Sigmoid colon (tissue), 7 donors: ENCODE results near the gene SUGCT. TPM values are rescaled to one million over a fixed set of nuclear protein-coding genes. Genes with fewer than 3 reads are reported as not detected.
A peak's percentile ranks its signal among the peaks of the same experiment; 100 is the strongest.

Experiments used
- DNase-seq: peaks from one replicate; pipeline ENCODE4 v3.0.0-alpha.2; 2019
- H3K27ac ChIP-seq, 4 donors: fragments of 200-600 bp; sonication (generic); one replicate each; pipeline ENCODE4 v1.5.1; 2016 to 2019; ENCODE audit warnings: mild to moderate bottlenecking in 1 of 4
- H3K27me3 ChIP-seq, 3 donors: fragments of 200-600 bp; sonication (generic); one replicate each; pipeline ENCODE4 v1.5.1; 2019; ENCODE audit warnings: mild to moderate bottlenecking in 1 of 3
- H3K36me3 ChIP-seq, 4 donors: fragments of 200-600 bp; sonication (generic); one replicate each; pipeline ENCODE4 v1.5.1; 2016 to 2019
- H3K4me1 ChIP-seq, 4 donors: fragments of 200-600 bp; sonication (generic); one replicate each; pipeline ENCODE4 v1.5.1; 2017 to 2019
- H3K4me3 ChIP-seq, 4 donors: fragments of 200-600 bp; sonication (generic); one replicate each; pipeline ENCODE4 v1.5.1; 2017 to 2019; ENCODE audit warnings: mild to moderate bottlenecking in 2 of 4, moderate library complexity in 1 of 4
- H3K9me3 ChIP-seq, 4 donors: fragments of 200-600 bp in 3 of 4; sonication (generic) in 3 of 4; one replicate each; pipeline versions ENCODE4 v1.5.1 to v1.6.1; 2013 to 2019
- CTCF ChIP-seq, 4 experiments: fragments of 450-650 bp in 3 of 4; fragments of 200-600 bp in 1 of 4; IDR thresholded peaks; one replicate each; pipeline ENCODE4 v1.5.1; 2016 to 2019; ENCODE audit warnings: antibody characterized with exemption in 4 of 4, mild to moderate bottlenecking in 3 of 4, moderate library complexity in 2 of 4
- EP300 ChIP-seq, 4 donors: sonication (generic); formaldehyde crosslinking; IDR thresholded peaks; one replicate each; pipeline ENCODE4 v1.6.1; 2017; ENCODE audit warnings: antibody characterized with exemption in 4 of 4
- POLR2A ChIP-seq, 2 donors: fragments of 450-650 bp; IDR thresholded peaks; one replicate each; pipeline ENCODE4 v1.6.1; 2016; ENCODE audit warnings: antibody characterized with exemption in 2 of 2, mild to moderate bottlenecking in 2 of 2, moderate library complexity in 2 of 2
- POLR2AphosphoS5 ChIP-seq, 4 donors: sonication (generic); formaldehyde crosslinking; IDR thresholded peaks; one replicate each; pipeline ENCODE4 v1.6.1; 2017; ENCODE audit warnings: antibody characterized with exemption in 4 of 4
- WGBS, 2 donors: extraction: QIAGEN DNeasy Blood & Tissue Kit; methylation state at CpG; one replicate each; pipeline ENCODE4 v1.1.7; 2013; 5-methylcytosine and 5-hydroxymethylcytosine counted together
- intact Hi-C: fragments of 100-400 bp; cut with DNase I; formaldehyde crosslinking; loops from one replicate; pipeline ENCODE4 v1.15.1; 2023
- polyA plus RNA-seq, 3 donors: library from polyadenylated mRNA; stranded (reverse); fragments of 200-250 nt; gene quantifications; one replicate each; pipeline ENCODE4 v1.2.3, GENCODE V29; 2013
- total RNA-seq, 4 donors: library from RNA; depleted of rRNA; stranded (reverse); fragments of >200 nt; gene quantifications; one replicate each; pipeline ENCODE4 v1.1.0, GENCODE V29; 2016
- donor health status: healthy with polysubstance abuse.
- donor health status: Bipolar disorder and iron deficiency.
- donor health status: healthy.

The SUGCT gene
- total and polyA plus RNA-seq, 7 donors, result 2.3 to 25.9 (median 6.3) TPM

- 90 to 93% methylated on average over 1 of the region's 1 CpG for WGBS, 2 donors
- no peak for TF ChIP-seq CTCF (IDR thresholded peaks at IDR 0.05)
- no peak for TF ChIP-seq POLR2A (IDR thresholded peaks at IDR 0.05)
- TF ChIP-seq EP300 (IDR thresholded peaks at IDR 0.05), result no peak
- TF ChIP-seq POLR2AphosphoS5 (IDR thresholded peaks at IDR 0.05), result no peak
- Histone ChIP-seq H3K4me3 (no peak overlapping the region), H3K9me3 (no peaks in the 10 kb centered on the region), H3K27me3 (no peaks in the 10 kb centered on the region), H3K36me3 (no peaks in the 10 kb centered on the region), H3K4me1 (peaks cover 0 to 5% (median 2%) of the 10 kb centered on the region in 4 donors), H3K27ac (no peak overlapping the region)
- no peak for DNase-seq
- intact Hi-C loops, result no loop called here
Measured at GRCh38 chr7:40516376-40516775, 381.6 kb downstream of the SUGCT start.

GRCh38 chr7:40519009-40519408 is 384.2 kb downstream of the SUGCT start:
- WGBS, 2 donors, result 95 to 96% methylated on average over 3 of the region's 3 CpGs
- Histone ChIP-seq H3K36me3 (no peaks in the 10 kb centered on the region), H3K4me1 (peaks cover 0 to 6% (median 3%) of the 10 kb centered on the region in 4 donors), H3K27ac (no peak overlapping the region), H3K9me3 (no peaks in the 10 kb centered on the region), H3K27me3 (no peaks in the 10 kb centered on the region), H3K4me3 (no peak overlapping the region)
- DNase-seq, result no peak
- intact Hi-C loops, result no loop called here
- TF ChIP-seq POLR2AphosphoS5 (IDR thresholded peaks at IDR 0.05), result no peak
- TF ChIP-seq CTCF (IDR thresholded peaks at IDR 0.05), result no peak
- TF ChIP-seq POLR2A (IDR thresholded peaks at IDR 0.05), result no peak
- TF ChIP-seq EP300 (IDR thresholded peaks at IDR 0.05), result no peak

GRCh38 chr7:40520986-40521738 is 386.4 kb downstream of the SUGCT start:
- no peak for DNase-seq
- TF ChIP-seq POLR2AphosphoS5 (IDR thresholded peaks at IDR 0.05) (no peak), CTCF (IDR thresholded peaks at IDR 0.05) (no peak), POLR2A (IDR thresholded peaks at IDR 0.05) (no peak)
- 60 to 75% methylated on average over 7 of the region's 7 CpGs for WGBS, 2 donors

GRCh38 chr7:40525764-40526163 is 391.0 kb downstream of the SUGCT start:
- no peak for DNase-seq
- intact Hi-C loops, result no loop called here
- Histone ChIP-seq H3K4me1 (peaks cover 0 to 34% (median 24%) of the 10 kb centered on the region in 4 donors), H3K9me3 (no peaks in the 10 kb centered on the region), H3K36me3 (no peaks in the 10 kb centered on the region), H3K27me3 (no peaks in the 10 kb centered on the region), H3K27ac (peak overlapping the region in 2 of 4 donors; percentile 50 to 55), H3K4me3 (no peak overlapping the region)
- 80 to 83% methylated on average over 3 of the region's 3 CpGs for WGBS, 2 donors
- TF ChIP-seq CTCF (IDR thresholded peaks at IDR 0.05), result no peak
- no peak for TF ChIP-seq POLR2AphosphoS5 (IDR thresholded peaks at IDR 0.05)
- TF ChIP-seq EP300 (IDR thresholded peaks at IDR 0.05), result no peak
- no peak for TF ChIP-seq POLR2A (IDR thresholded peaks at IDR 0.05)

More at GRCh38 chr7:40520986-40521738, 386.4 kb downstream of the SUGCT start:
- H3K27me3 ChIP-seq, result no peaks in the 10 kb centered on the region
- H3K36me3 ChIP-seq, result no peaks in the 10 kb centered on the region
- H3K9me3 ChIP-seq, result no peaks in the 10 kb centered on the region
- peaks cover 0 to 16% (median 12%) of the 10 kb centered on the region in 4 donors for H3K4me1 ChIP-seq
- intact Hi-C loops, result no loop called here
- H3K27ac ChIP-seq, result peak overlapping the region in 2 of 4 donors; percentile 37 to 53
- no peak overlapping the region for H3K4me3 ChIP-seq
